Measurements from ENCODE around the gene SLC6A3. TPM values are rescaled to one million over a fixed set of nuclear protein-coding genes. Genes with fewer than 3 reads are reported as not detected.

Gene SLC6A3
- total and polyA plus RNA-seq, 2 of the 13 experiments (the other 11 are each of a cell fraction or from before 2014, with no cell fraction given): 0.01 TPM; not detected in 1

- H4K20me1 ChIP-seq (ENCODE audit: insufficient read depth, low read length): no peaks in the 10 kb centered on the region; the same call in 1 of the 2 replicates
- H2AFZ ChIP-seq (ENCODE audit: low read length): no peak overlapping the region
- peaks cover 9 to 73% of the 10 kb centered on the region in 2 experiments for H3K27me3 ChIP-seq (ENCODE audit: control insufficient read depth in 1 of 2, insufficient read depth in 2 of 2, low read length in 2 of 2)
- no peak overlapping the region for H3K4me2 ChIP-seq (ENCODE audit: low read depth, low read length)
- FAIRE-seq (no peak), DNase-seq (ENCODE audit: low spot score) (no peak), ATAC-seq (no peak)
- H3K36me3 ChIP-seq (replicated peaks in 1 of 2; ENCODE audit: control insufficient read depth in 1 of 2, insufficient read depth in 2 of 2, low read length in 2 of 2): no peaks in the 10 kb centered on the region
- no peaks in the 10 kb centered on the region for H3K4me1 ChIP-seq (ENCODE audit: insufficient read depth, low read length)
- H3K27ac ChIP-seq (ENCODE audit: extremely low read length, insufficient read depth, low read length): no peak overlapping the region
- no peak overlapping the region for H3K4me3 ChIP-seq (replicated peaks in 1 of 3; ENCODE audit: insufficient read depth in 1 of 3, low read depth in 2 of 3, low read length in 3 of 3)
- no peaks in the 10 kb centered on the region for H3K79me2 ChIP-seq (ENCODE audit: insufficient read depth, low read length)
- intact Hi-C loops (cut with micrococcal nuclease; ENCODE audit: unreplicated experiment): no loop called here
- in situ Hi-C loops (cut with HindIII; ENCODE audit: extremely low pct_ligation_motif_present, low pct_unique_long_range_greater_than_20kb): no loop called here
- 27% methylated on average over 27 of the region's 35 CpGs for WGBS (ENCODE audit: low lambda C conversion rate)
- H3K9ac ChIP-seq (ENCODE audit: insufficient read depth, low read depth, low read length): no peak overlapping the region
- no TSS peak for BruUV-seq (replicated peaks)
- TF ChIP-seq MATR3 (CRISPR knock-in tag; IDR thresholded peaks at IDR 0.05) (no peak), CREM (IDR thresholded peaks at IDR 0.05) (no peak), CREM (CRISPR knock-in tag; IDR thresholded peaks at IDR 0.05) (no peak), HNF4G (IDR thresholded peaks at IDR 0.05; ENCODE audit: borderline replicate concordance, low read depth, low read length) (no peak), HNF4G (CRISPR knock-in tag; IDR thresholded peaks at IDR 0.05; ENCODE audit: borderline replicate concordance, low read depth) (no peak), ZSCAN25 (CRISPR knock-in tag; IDR thresholded peaks at IDR 0.05) (no peak)
- ChIA-PET CTCF (ENCODE audit: low intra/inter-chr PET ratio, low total read pairs) (no interaction called here), POLR2A (no interaction called here)
- no peaks in the 10 kb centered on the region for H3K9me3 ChIP-seq (ENCODE audit: low read length)
Observed at GRCh38 chr5:1406681-1407640, 38.3 kb downstream of the SLC6A3 start.
